Right lobe of liver (tissue), 4 donors: ENCODE measurements around the gene YPEL4.

ENCODE experiments used
- CTCF ChIP-seq, 4 donors: fragments of 200-600 bp in 3 of 4; fragments of 450-650 bp in 1 of 4; IDR thresholded peaks; one replicate each; pipeline versions ENCODE4 v1.5.1 to v1.8.0; 2016 to 2022; ENCODE audit warnings: antibody characterized with exemption in 4 of 4, mild to moderate bottlenecking in 2 of 4
- POLR2A ChIP-seq: fragments of 450-650 bp; IDR thresholded peaks from one replicate; pipeline ENCODE4 v1.6.1; 2017; ENCODE audit warnings: antibody characterized with exemption, mild to moderate bottlenecking
- donor health status: DM: no; HTN: no; CAD: no.
- donor health status: DM: no; HTN: no; CAD: no.
- donor health status: DM: no; HTN: yes; CAD: no.

- no peak for TF ChIP-seq CTCF (IDR thresholded peaks at IDR 0.05)
- no peak for TF ChIP-seq POLR2A
Observed at GRCh38 chr11:57651408-57651807, 1.7 kb upstream of the YPEL4 start.
